Measurements from ENCODE around the gene BCL7A.

GRCh38 chr12:122067966-122068365, 46.3 kb downstream of the BCL7A start:
- TF ChIP-seq EP300 (conservative IDR thresholded peaks at IDR 0.05; ENCODE audit: poor library complexity, severe bottlenecking) (no peak), EZH2 (IDR thresholded peaks at IDR 0.05; ENCODE audit: borderline replicate concordance, insufficient read depth, low read length, poor library complexity, severe bottlenecking) (no peak), POLR2AphosphoS5 (IDR thresholded peaks at IDR 0.05) (no peak)
- TF ChIP-seq, protein P1, sequence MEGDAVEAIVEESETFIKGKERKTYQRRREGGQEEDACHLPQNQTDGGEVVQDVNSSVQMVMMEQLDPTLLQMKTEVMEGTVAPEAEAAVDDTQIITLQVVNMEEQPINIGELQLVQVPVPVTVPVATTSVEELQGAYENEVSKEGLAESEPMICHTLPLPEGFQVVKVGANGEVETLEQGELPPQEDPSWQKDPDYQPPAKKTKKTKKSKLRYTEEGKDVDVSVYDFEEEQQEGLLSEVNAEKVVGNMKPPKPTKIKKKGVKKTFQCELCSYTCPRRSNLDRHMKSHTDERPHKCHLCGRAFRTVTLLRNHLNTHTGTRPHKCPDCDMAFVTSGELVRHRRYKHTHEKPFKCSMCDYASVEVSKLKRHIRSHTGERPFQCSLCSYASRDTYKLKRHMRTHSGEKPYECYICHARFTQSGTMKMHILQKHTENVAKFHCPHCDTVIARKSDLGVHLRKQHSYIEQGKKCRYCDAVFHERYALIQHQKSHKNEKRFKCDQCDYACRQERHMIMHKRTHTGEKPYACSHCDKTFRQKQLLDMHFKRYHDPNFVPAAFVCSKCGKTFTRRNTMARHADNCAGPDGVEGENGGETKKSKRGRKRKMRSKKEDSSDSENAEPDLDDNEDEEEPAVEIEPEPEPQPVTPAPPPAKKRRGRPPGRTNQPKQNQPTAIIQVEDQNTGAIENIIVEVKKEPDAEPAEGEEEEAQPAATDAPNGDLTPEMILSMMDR (IDR thresholded peaks at IDR 0.05; ENCODE audit: poor library complexity, severe bottlenecking), result no peak
